Stimulated activated CD4-positive, alpha-beta T cell treated with anti-CD3 and anti-CD28 coated beads, Interleukin-15, amount 100 ng/mL, for 24 hours (primary cell): ENCODE data around the gene ABTB2.
A peak's percentile ranks its signal among the peaks of the same experiment; 100 is the strongest.

Experiments used
- DNase-seq: peaks from one replicate; pipeline ENCODE4 v3.0.0-alpha.2; 2020

Gene ABTB2

DNA sequence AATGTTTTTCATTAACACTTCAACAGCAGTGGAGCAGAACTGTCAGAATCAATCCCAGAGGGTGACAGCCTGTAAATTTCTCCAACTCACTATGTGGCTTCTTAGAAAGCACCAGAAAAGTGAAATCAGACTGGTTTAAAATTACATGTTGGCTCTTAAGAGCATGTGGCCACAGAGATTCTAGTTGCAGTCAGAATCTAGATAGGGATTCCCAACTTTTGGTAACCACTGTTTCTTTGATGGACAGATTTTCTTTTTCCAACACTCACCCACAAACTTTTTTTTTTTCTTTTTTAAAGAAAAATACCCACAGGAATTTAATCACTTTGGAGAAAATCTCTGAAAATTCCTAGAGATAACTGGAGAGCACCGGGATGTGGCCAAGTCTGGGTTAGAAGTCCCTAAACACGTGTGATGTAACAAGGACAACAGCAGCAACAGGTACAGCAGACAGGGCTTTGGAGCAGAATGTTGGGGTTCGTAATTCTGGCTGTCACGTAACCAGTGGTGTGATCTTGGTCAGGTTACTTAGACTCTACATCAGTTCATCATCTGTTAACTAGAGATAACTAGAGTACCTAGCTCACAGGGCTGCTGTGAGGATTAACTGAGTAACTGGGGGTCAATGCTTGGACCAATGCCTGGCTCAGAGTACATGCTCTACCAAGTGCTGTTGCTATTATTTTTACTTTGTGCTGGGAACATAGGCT, 152.3 kb downstream of the ABTB2 start:
- no peak for DNase-seq

DNA sequence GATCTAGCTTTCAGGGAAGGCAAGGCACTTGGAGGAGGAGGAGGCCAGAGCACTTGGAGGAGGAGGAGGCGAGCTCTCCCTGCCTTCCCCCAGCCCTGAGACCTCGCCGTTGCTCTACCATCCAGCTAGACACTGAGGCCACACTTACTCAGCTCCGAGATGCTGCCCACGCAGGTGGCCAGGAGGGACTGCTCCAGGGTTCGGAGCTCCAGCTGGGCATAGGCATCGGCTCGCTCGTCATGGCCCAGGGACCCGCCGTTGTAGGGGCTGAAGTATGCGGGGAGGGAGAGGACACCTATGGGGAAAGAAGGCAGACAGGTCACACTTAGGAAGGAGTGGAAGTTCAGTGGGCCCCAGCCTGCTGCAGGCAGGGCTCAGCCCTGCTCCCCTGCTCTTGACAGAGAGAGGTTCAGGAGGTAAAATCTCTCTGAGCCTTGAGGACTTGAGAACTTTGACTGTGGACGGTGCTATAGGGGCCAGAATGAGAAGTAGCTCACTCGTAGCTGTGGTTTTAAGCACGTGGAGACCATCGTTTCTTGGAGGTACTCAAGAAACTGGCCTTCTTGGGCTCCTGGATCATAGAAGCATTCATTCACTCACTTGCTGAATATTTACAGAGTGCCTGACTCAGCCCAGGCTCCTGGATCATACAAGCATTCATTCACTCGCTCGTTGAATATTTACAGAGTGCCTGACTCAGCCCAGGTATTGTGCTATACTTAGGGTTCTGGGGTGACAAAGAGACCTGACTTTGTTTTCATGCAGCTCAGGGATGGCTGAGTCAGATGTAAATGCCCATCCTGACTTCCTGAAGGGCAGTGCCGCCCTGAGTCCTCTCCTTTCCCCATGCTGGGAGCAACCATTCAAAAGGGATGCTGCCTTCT, 153.2 kb downstream of the ABTB2 start:
- no peak for DNase-seq

DNA sequence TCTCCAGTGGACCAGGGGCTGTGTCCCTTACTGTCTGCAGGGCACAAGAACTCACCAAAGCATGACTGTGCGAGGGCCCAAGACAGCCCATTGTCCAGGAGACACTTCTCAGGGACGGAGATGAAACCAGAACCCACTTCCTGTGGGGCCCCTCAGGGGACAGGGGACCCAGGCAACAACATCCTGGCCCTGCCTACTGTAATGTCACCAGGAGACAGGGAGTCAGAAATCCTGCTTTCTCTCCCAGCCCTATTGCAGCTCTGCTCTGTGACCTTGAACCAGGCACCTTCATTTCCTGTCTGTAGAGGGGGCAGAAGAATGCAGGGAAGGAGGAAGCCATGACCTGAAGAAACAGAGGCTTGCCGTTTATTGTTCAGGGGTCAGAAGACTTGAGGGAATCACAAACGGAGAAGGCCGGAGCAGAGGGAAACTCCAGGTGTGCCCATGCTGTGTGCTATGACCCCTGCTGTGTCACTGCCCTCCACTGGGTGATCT, 154.4 kb downstream of the ABTB2 start:
- no peak for DNase-seq

DNA sequence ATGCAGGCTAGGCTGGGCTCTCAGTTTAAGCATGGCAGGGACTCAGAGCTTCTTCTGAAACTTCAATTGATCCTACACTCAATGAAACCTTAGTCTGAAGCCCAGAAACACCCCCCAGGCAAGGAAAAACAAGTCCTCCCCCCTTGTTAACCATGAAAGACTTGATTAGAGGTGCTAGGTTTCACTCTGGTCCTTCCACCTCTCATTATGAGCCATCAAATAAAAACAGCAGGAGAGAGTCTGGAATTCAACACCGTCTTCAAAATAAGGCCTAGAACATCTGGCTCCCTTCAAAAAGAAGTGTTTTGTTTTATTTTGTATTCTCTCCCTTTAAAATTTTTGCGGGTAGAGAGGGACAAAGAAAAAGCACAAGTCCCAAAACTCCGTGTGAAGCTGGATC, 156.7 kb downstream of the ABTB2 start:
- DNase-seq, result no peak

DNA sequence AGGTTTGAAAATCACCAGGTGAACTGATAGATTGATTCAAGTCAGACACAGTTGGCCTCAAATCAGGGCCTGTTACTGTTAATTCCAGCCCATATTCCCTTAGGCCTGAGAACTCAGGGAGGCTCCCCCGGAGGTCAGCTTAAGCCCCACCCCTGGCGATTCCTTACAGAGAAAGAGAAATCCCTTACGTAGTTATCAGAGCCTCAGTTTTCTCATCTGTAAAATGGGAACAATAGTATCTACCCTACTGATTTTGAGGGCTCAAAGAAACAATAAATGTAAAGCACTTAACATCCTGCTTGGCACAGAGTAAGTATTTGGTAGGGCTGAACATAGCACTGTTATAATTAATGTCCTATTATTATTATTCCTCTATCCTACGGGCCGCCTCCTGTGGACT, 158.3 kb downstream of the ABTB2 start:
- no peak for DNase-seq

GRCh38 chr11:34198523-34198922, 159.3 kb downstream of the ABTB2 start:
- no peak for DNase-seq

- DNase-seq, result no peak
Observed at GRCh38 chr11:34197256-34197655, 160.6 kb downstream of the ABTB2 start.

DNA sequence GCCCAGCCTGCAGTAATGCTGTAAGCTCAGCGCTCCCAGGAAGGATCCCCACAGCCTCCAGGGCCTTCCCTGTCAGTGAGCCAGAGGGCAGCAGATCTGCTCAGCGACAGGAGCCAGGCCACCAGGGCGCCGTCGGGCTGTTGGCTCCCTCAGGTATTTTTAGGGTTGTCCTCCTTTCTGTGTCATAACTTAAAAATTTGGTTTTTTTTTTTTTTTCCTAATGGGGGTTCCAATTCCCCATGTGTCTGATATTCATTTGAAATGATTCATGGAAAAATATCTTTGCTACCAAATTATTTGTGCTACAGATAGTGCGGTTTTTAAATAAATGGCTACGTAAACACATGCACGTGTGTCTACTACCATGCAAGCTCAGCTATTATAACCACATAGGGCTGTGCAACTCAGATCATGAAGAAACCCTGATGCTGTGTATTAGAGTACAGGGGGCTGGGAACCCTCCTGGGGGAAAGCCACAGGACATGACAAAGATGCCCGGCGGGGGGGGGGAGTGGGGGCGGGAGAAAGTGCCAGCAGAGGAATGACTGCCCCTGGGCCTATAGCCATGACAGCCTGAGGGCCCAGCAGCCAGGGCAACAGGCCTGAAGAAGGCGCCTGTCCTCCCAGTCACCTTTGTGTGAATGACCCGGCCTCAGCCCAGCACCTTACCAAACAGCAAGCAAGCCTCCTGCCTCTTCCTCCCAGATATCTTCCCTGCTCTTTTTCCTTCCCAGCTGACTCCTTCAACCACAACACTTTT, 163.1 kb downstream of the ABTB2 start:
- DNase-seq, result no peak

DNA sequence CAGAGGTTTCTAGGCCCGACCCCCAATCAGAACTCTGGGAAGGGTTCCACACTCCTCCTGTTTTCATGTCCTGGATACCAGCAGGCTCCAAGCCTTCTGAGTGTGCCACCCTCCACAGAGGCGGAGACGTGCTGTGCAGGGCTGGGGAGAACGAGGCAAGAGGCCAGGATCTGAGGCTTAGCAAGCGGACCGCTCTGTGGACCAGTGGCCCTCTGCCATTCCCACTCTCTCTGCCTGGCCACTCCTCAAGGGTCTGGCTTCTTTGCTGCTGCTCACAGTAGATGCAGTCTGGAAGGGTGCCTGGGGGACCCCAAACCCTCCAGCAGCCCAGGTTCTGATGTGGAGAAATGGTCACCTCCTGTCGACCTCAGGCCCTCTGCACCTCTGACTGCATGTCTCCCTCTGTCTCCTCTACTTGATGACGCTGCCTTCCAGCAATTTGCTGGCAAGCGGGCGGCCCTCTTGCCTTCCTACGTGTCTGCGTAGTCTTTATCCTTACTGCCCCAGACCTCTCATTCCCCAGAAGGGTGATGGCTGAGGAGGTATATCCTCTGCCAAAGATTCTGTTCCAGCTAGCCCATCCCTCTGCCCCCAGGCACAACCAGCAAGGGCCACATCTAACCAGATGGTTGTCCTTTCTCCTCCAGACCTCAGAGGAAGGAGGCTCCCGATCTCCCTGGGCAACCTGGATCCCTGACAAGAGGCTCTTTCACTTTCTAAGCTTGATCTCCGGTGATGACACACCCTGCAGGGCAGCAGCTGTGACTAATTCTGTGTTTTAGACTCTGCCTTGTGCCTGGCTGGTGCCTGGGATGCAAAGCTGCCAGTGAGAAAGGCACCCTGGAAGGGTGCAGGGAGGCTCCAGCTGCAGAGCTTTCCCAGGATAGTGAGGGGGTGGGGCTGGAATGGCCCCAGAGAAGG, 165.1 kb downstream of the ABTB2 start:
- DNase-seq, result peak; percentile 40

DNA sequence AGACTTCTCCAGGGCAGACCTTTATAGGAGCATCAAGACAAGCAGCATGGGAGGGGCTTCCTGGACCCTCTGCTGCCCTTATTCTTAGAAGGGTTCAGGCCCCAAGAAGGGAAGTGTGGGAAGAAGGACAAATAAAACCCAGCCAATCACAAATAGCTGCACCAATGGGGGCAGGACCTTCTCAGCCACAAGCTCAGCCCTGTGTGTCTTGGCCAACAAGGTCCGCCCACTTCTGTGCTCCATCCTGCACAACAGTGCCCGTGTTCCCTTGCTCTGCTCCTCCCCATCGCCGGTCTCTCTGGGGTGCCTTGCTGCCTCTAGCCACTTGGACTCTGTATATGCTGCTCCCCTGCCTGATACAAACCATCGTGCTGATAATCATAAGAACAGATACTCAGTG, 166.2 kb downstream of the ABTB2 start:
- no peak for DNase-seq

GRCh38 chr11:34190192-34191139, 167.3 kb downstream of the ABTB2 start:
- DNase-seq, result no peak

- DNase-seq, result no peak
Observed at GRCh38 chr11:34189191-34189590, 168.6 kb downstream of the ABTB2 start.

DNA sequence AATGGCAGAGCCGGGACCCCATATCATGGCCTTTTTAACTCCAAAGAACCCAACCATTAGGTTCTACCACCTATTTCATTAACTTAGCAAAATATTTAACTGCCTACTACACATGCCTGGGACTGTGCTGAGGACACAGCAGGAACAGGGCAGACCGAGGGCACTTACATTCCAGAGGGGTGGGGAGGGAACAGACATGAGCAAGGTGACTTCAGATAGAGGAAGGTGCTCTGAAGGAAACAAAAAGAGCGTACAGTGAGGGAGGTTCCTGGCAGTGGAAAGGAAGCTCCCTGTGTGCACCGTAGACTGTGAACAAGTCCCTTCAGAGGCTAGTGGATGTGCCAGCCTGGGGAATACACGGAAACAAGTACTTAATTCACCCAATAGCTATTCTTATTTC, 169.6 kb downstream of the ABTB2 start:
- DNase-seq, result no peak

DNA sequence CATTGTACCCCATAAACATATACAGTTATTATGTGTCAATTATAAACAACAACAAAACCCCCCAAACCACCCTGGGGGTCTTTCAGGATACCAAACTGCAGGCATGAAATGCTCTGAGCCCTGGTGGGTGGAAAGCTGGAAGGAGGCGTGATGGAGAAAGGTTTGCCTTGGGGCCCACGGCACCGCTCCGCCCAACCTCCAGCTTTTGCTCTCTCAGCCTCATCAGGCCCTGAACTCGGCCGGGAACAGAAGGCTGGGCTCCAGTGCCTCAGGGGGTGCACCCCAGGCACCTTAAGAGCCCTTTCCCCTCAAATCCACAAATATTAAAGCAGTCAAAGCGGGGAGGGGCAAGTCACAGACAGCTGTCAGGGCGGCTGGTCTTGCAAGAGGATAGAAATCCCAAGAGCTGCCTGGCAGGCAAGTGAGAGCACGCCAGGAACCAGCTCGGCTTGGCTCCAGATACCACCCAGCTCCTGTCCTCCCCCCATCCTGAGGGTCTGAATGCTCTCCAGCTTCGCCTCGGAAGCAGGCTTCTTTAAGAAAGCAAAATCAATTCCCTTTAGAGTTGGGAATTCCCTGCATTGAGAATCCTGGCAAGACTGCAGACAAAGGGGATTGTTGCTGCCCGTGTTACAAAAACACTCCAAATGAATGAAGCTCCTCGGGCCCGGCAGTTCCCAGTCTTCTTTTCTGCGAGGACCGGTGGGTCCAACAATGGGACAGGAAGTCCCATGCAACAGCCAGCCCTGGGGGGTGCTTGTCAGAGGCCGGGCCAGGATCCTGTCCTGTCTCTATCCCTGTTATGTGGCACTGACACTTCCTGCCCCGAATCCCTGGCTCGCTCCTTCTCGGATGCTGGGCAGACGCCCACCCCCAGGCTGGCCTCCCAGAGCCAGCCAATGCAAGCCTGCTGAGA, 171.6 kb downstream of the ABTB2 start:
- DNase-seq, result no peak

DNA sequence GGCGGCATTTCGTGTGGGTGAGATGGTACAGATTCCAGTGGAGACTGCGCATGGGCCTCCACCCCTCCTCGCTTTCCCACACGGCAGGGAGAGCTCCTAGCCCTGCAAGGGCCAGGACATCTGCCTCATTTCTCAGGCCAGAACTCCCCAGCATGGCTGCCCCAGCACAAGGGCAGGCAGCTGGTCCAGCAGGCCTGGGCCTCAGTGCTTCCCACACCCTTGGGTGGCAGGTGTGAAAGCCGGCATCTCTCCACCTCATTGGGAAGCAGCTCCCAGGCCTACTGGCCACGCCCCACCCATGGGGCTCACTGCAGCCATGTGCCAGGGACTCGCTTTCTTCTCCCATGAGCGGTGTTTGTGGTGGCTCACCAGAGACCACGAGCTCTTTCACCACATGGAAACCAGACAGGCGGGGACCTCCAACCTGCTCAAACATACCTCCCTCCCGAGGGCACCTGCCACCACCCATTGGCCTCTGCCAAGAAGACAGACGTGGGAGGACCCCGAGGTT, 173.2 kb downstream of the ABTB2 start:
- no peak for DNase-seq

GRCh38 chr11:34183848-34184391, 173.9 kb downstream of the ABTB2 start:
- DNase-seq, result no peak

DNA sequence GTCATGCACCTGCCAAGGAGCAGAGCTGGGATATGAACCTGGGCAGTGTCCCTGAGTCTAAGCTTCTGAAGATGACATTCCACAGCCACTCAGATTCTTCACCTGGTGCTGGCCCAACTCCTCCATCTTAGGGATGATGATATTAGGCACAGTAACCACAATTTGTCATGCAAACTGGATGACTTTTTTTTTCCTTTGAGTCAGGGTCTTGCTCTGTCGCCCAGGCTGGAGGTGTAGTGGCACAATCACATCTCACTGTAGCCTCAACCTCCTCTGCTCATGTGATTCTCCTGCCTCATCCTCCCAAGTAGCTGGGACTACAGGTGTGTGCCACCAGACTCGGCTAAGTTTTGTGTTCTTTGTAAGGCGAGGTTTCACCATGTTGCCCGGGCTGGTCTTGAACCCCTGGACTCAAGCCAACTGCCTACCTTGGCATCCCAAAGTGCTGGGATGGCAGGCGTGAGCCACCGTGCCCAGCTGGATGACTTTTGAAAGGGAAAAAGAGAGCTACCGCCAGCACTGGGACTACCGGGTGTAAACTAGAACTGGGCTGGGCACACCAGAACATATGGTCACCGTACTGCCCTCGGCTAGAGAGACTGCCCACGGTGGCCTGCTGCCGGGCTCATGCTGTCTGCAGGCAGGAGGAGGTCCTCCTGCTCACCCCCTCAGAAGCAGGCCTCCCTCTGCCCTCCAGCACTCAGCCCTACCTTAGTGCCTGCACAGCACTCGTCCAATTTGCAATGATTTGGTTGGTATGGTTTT, 174.7 kb downstream of the ABTB2 start:
- no peak for DNase-seq

GRCh38 chr11:34182425-34182824, 175.4 kb downstream of the ABTB2 start:
- DNase-seq, result no peak
